ES-I3 (cell line): ENCODE data around the gene GLYR1.

Source experiments
- H3K36me3 ChIP-seq: 2 replicates; pipeline ENCODE4 v1.6.1; 2013; ENCODE audit warnings: mild to moderate bottlenecking, low read length, control low read depth, moderate library complexity; ENCODE audit not compliant: insufficient read depth
- H3K4me1 ChIP-seq: 2 replicates; pipeline ENCODE4 v1.6.1; 2013; ENCODE audit warnings: mild to moderate bottlenecking, control low read depth, low read length; ENCODE audit not compliant: insufficient read depth
- H3K9ac ChIP-seq: 2 replicates; pipeline ENCODE4 v1.6.1; 2013; ENCODE audit warnings: low read depth, mild to moderate bottlenecking, low read length, moderate library complexity
- H3K9me3 ChIP-seq: 2 replicates; pipeline ENCODE4 v1.6.1; 2013; ENCODE audit warnings: mild to moderate bottlenecking, low read length, moderate library complexity; ENCODE audit not compliant: control insufficient read depth, insufficient read depth

GLYR1 gene

GRCh38 chr16:4847774-4848587 lies 893 bp upstream of the GLYR1 start:
- Histone ChIP-seq H3K4me1 (peaks cover 15% of the 10 kb centered on the region), H3K9me3 (no peaks in the 10 kb centered on the region), H3K9ac (peak overlapping the region; percentile 97), H3K36me3 (no peaks in the 10 kb centered on the region; the same call in 1 of the 2 replicates)

- Histone ChIP-seq H3K36me3 (peaks cover 3% of the 10 kb centered on the region), H3K9ac (peak overlapping the region; percentile 97), H3K4me1 (peaks cover 5% of the 10 kb centered on the region), H3K9me3 (no peaks in the 10 kb centered on the region)
Measured at GRCh38 chr16:4846503-4846900, 586 bp downstream of the GLYR1 start.

- Histone ChIP-seq H3K9ac (no peak overlapping the region), H3K9me3 (no peaks in the 10 kb centered on the region), H3K4me1 (peaks cover under 1% of the 10 kb centered on the region), H3K36me3 (peaks cover 33% of the 10 kb centered on the region)
Measured at GRCh38 chr16:4840984-4841383, 6.1 kb downstream of the GLYR1 start.

GRCh38 chr16:4839942-4840341 lies 7.1 kb downstream of the GLYR1 start:
- H3K4me1 ChIP-seq = no peaks in the 10 kb centered on the region
- H3K9ac ChIP-seq = no peak overlapping the region
- H3K36me3 ChIP-seq = peaks cover 33% of the 10 kb centered on the region
- H3K9me3 ChIP-seq = no peaks in the 10 kb centered on the region

- no peaks in the 10 kb centered on the region for H3K9me3 ChIP-seq
- H3K4me1 ChIP-seq = no peaks in the 10 kb centered on the region
- H3K9ac ChIP-seq = no peak overlapping the region
- H3K36me3 ChIP-seq = peaks cover 33% of the 10 kb centered on the region
Measured at GRCh38 chr16:4837733-4838501, 9.2 kb downstream of the GLYR1 start.

- H3K36me3 ChIP-seq = peaks cover 43% of the 10 kb centered on the region
- no peaks in the 10 kb centered on the region for H3K9me3 ChIP-seq
- H3K9ac ChIP-seq = no peak overlapping the region
- H3K4me1 ChIP-seq = no peaks in the 10 kb centered on the region
Measured at GRCh38 chr16:4836727-4837126, 10.4 kb downstream of the GLYR1 start.

- Histone ChIP-seq H3K4me1 (no peaks in the 10 kb centered on the region), H3K9ac (no peak overlapping the region), H3K9me3 (no peaks in the 10 kb centered on the region), H3K36me3 (peaks cover 34% of the 10 kb centered on the region)
Measured at GRCh38 chr16:4833584-4833983, 13.5 kb downstream of the GLYR1 start.

- Histone ChIP-seq H3K4me1 (no peaks in the 10 kb centered on the region), H3K36me3 (peaks cover 32% of the 10 kb centered on the region), H3K9me3 (no peaks in the 10 kb centered on the region), H3K9ac (no peak overlapping the region)
Measured at GRCh38 chr16:4832698-4833343, 14.3 kb downstream of the GLYR1 start.

- Histone ChIP-seq H3K4me1 (no peaks in the 10 kb centered on the region), H3K9me3 (no peaks in the 10 kb centered on the region), H3K36me3 (peaks cover 26% of the 10 kb centered on the region), H3K9ac (no peak overlapping the region)
Measured at GRCh38 chr16:4831616-4832015, 15.5 kb downstream of the GLYR1 start.

GRCh38 chr16:4830408-4830807 lies 16.7 kb downstream of the GLYR1 start:
- Histone ChIP-seq H3K9me3 (no peaks in the 10 kb centered on the region), H3K9ac (no peak overlapping the region), H3K36me3 (peaks cover 23% of the 10 kb centered on the region), H3K4me1 (no peaks in the 10 kb centered on the region)

- Histone ChIP-seq H3K9ac (no peak overlapping the region), H3K36me3 (peaks cover 26% of the 10 kb centered on the region), H3K4me1 (no peaks in the 10 kb centered on the region), H3K9me3 (no peaks in the 10 kb centered on the region)
Measured at GRCh38 chr16:4828567-4829321, 18.3 kb downstream of the GLYR1 start.

GRCh38 chr16:4826980-4827379 lies 20.1 kb downstream of the GLYR1 start:
- no peaks in the 10 kb centered on the region for H3K9me3 ChIP-seq
- H3K36me3 ChIP-seq = peaks cover 27% of the 10 kb centered on the region
- H3K9ac ChIP-seq = no peak overlapping the region
- H3K4me1 ChIP-seq = no peaks in the 10 kb centered on the region

GRCh38 chr16:4826526-4826925 lies 20.6 kb downstream of the GLYR1 start:
- Histone ChIP-seq H3K9ac (no peak overlapping the region), H3K36me3 (peaks cover 28% of the 10 kb centered on the region)

GRCh38 chr16:4825196-4825595 lies 21.9 kb downstream of the GLYR1 start:
- no peaks in the 10 kb centered on the region for H3K9me3 ChIP-seq
- no peak overlapping the region for H3K9ac ChIP-seq
- H3K36me3 ChIP-seq = peaks cover 32% of the 10 kb centered on the region
- no peaks in the 10 kb centered on the region for H3K4me1 ChIP-seq

More at GRCh38 chr16:4826526-4826925, 20.6 kb downstream of the GLYR1 start:
- no peaks in the 10 kb centered on the region for H3K9me3 ChIP-seq
- H3K4me1 ChIP-seq = no peaks in the 10 kb centered on the region
